Liver (tissue), 9 donors: ENCODE measurements around the gene MARK2. TPM values are rescaled to one million over a fixed set of nuclear protein-coding genes. Genes with fewer than 3 reads are reported as not detected.

Source experiments
- DNase-seq: peaks from one replicate; pipeline ENCODE4 v3.0.0-alpha.2; 2017; ENCODE audit warnings: low spot score
- H3K27ac ChIP-seq, 2 donors: one replicate each; pipeline ENCODE4 v1.7.0; 2013; ENCODE audit warnings: inconsistent platforms in 2 of 2, low read length in 2 of 2, control low read depth in 1 of 2, low read depth in 1 of 2, mild to moderate bottlenecking in 1 of 2
- H3K27me3 ChIP-seq, 4 donors: one replicate each; pipeline versions ENCODE4 v1.6.1 to v1.7.0; 2013; ENCODE audit warnings: low read length in 3 of 4, inconsistent platforms in 1 of 4, mild to moderate bottlenecking in 1 of 4, moderate library complexity in 1 of 4; ENCODE audit not compliant: control insufficient read depth in 4 of 4, insufficient read depth in 4 of 4
- H3K36me3 ChIP-seq, 4 donors: one replicate each; pipeline versions ENCODE4 v1.6.1 to v1.7.0; 2013; ENCODE audit warnings: low read length in 3 of 4, mild to moderate bottlenecking in 3 of 4, low read depth in 1 of 4, moderate library complexity in 1 of 4; ENCODE audit not compliant: control insufficient read depth in 4 of 4, insufficient read depth in 3 of 4
- H3K4me1 ChIP-seq, 4 donors: one replicate each; pipeline versions ENCODE4 v1.6.1 to v1.7.0; 2013; ENCODE audit warnings: low read length in 3 of 4, mild to moderate bottlenecking in 3 of 4, moderate library complexity in 1 of 4; ENCODE audit not compliant: control insufficient read depth in 4 of 4, insufficient read depth in 4 of 4
- H3K4me3 ChIP-seq, 3 donors: one replicate each; pipeline versions ENCODE4 v1.6.1 to v1.7.0; 2013; ENCODE audit warnings: low read length in 3 of 3, control low read depth in 1 of 3, low read depth in 1 of 3, mild to moderate bottlenecking in 1 of 3
- H3K9ac ChIP-seq, 2 donors: one replicate each; pipeline ENCODE4 v1.7.0; 2013; ENCODE audit warnings: low read length in 2 of 2, mild to moderate bottlenecking in 2 of 2, moderate library complexity in 2 of 2, control low read depth in 1 of 2, low read depth in 1 of 2
- H3K9me3 ChIP-seq, 4 donors: one replicate each; pipeline versions ENCODE4 v1.6.1 to v1.7.0; 2013; ENCODE audit warnings: low read length in 3 of 4; ENCODE audit not compliant: control insufficient read depth in 4 of 4
- ATF3 ChIP-seq: IDR thresholded peaks from 2 replicates; pipeline ENCODE4 v1.6.1; 2016; ENCODE audit warnings: antibody characterized with exemption
- CTCF ChIP-seq: fragments of 150-350 bp; IDR thresholded peaks from 2 replicates; pipeline ENCODE4 v1.5.1; 2017; ENCODE audit warnings: improper control_type of control experiment, low read depth, low read length; ENCODE audit not compliant: missing input control
- FOXA2 ChIP-seq: IDR thresholded peaks from 2 replicates; pipeline ENCODE4 v1.6.1; 2016; ENCODE audit warnings: antibody characterized with exemption
- HNF4A ChIP-seq, 2 donors: conservative IDR thresholded peaks; 2 replicates each; pipeline ENCODE4 v1.6.1; 2016; ENCODE audit warnings: antibody characterized with exemption in 2 of 2, mild to moderate bottlenecking in 2 of 2
- JUND ChIP-seq, 2 donors: IDR thresholded peaks; 2 replicates each; pipeline ENCODE4 v1.6.1; 2016; ENCODE audit warnings: antibody characterized with exemption in 2 of 2
- MAX ChIP-seq: IDR thresholded peaks from 2 replicates; pipeline ENCODE4 v1.6.1; 2016; ENCODE audit warnings: antibody characterized with exemption
- RAD21 ChIP-seq, 2 donors: IDR thresholded peaks; 2 replicates each; pipeline ENCODE4 v1.6.1; 2016; ENCODE audit warnings: antibody characterized with exemption in 2 of 2, mild to moderate bottlenecking in 2 of 2
- SP1 ChIP-seq: IDR thresholded peaks from 2 replicates; pipeline ENCODE4 v1.6.1; 2018; ENCODE audit warnings: antibody characterized with exemption, mild to moderate bottlenecking
- TAF1 ChIP-seq: conservative IDR thresholded peaks from 2 replicates; pipeline ENCODE4 v1.6.1; 2016; ENCODE audit warnings: antibody characterized with exemption, mild to moderate bottlenecking
- WGBS: extraction: QIAGEN DNeasy Blood & Tissue Kit; methylation state at CpG from one replicate; pipeline ENCODE4 v1.1.7; 2013; 5-methylcytosine and 5-hydroxymethylcytosine counted together
- polyA plus RNA-seq, 2 donors: library from polyadenylated mRNA; stranded (reverse) in 1 of 2; unstranded in 1 of 2; fragments of 200-250 nt in 1 of 2; fragments of >200 nt in 1 of 2; fragmentation: Nextera tagmentation in 1 of 2; extraction: Ambion mirVana in 1 of 2; gene quantifications; one replicate each; pipeline versions ENCODE4 v1.2.1 to v1.2.3, GENCODE V29; 2013 to 2015
- total RNA-seq, 2 donors: library from RNA; depleted of rRNA; stranded (reverse); fragments of >200 nt; gene quantifications; one replicate each; pipeline ENCODE4 v1.2.3, GENCODE V29; 2014
- donor health status: healthy.
- donor health status: healthy.
- donor health status: healthy.
- donor health status: healthy.
- donor health status: healthy.

The MARK2 gene
- total and polyA plus RNA-seq, 4 donors = 3.4 to 11.6 (median 8.0) TPM

- Histone ChIP-seq H3K27me3 (no peaks in the 10 kb centered on the region), H3K36me3 (peaks cover 13 to 42% (median 31%) of the 10 kb centered on the region in 4 donors), H3K4me1 (peaks cover 0 to 5% (median 0%) of the 10 kb centered on the region in 4 donors), H3K4me3 (no peak overlapping the region), H3K27ac (no peak overlapping the region), H3K9me3 (no peaks in the 10 kb centered on the region), H3K9ac (no peak overlapping the region)
- TF ChIP-seq ATF3 (no peak), SP1 (no peak), TAF1 (no peak), MAX (no peak), CTCF (no peak), HNF4A (conservative IDR thresholded peaks at IDR 0.05) (no peak)
- DNase-seq = no peak
- 93% methylated on average over 21 of the region's 21 CpGs for WGBS
Observed at GRCh38 chr11:63907808-63908530, 69.1 kb downstream of the MARK2 start.

GRCh38 chr11:63908631-63909401 lies 69.9 kb downstream of the MARK2 start:
- 93% methylated on average over 46 of the region's 46 CpGs for WGBS
- no peaks in the 10 kb centered on the region for H3K9me3 ChIP-seq
- DNase-seq = no peak
- H3K36me3 ChIP-seq = peaks cover 10 to 34% (median 23%) of the 10 kb centered on the region in 4 donors
- no peak for TF ChIP-seq MAX
- no peak for TF ChIP-seq RAD21 (IDR thresholded peaks at IDR 0.05)
- no peak for TF ChIP-seq HNF4A (conservative IDR thresholded peaks at IDR 0.05)
- no peak for TF ChIP-seq JUND (IDR thresholded peaks at IDR 0.05)
- no peak for TF ChIP-seq SP1
- no peak for TF ChIP-seq CTCF
- TF ChIP-seq FOXA2 = no peak
- no peak overlapping the region for H3K27ac ChIP-seq
- no peaks in the 10 kb centered on the region for H3K27me3 ChIP-seq
- no peak overlapping the region for H3K4me3 ChIP-seq
- H3K9ac ChIP-seq = no peak overlapping the region
- H3K4me1 ChIP-seq = peaks cover 0 to 5% (median 0%) of the 10 kb centered on the region in 4 donors
